Kidney epithelial cell (primary cell): ENCODE data around the gene LRRTM2. TPM values are rescaled to one million over a fixed set of nuclear protein-coding genes. Genes with fewer than 3 reads are reported as not detected.

Experiments used
- DNase-seq: peaks from one replicate; pipeline ENCODE4 v3.0.0-alpha.2; 2010; ENCODE audit warnings: low read depth
- H3K27me3 ChIP-seq: 2 replicates; pipeline ENCODE4 v1.6.0; 2011; ENCODE audit warnings: low read length; ENCODE audit not compliant: control insufficient read depth, insufficient read depth
- H3K36me3 ChIP-seq: 2 replicates; pipeline ENCODE4 v1.5.1; 2011; ENCODE audit warnings: low read length; ENCODE audit not compliant: control insufficient read depth, insufficient read depth
- H3K4me3 ChIP-seq: 2 replicates; pipeline ENCODE4 v1.5.1; 2011; ENCODE audit warnings: low read depth, mild to moderate bottlenecking, control low read depth, low read length
- total RNA-seq: library from RNA; depleted of rRNA; stranded (reverse); fragments of >200 nt; gene quantifications from 2 replicates; pipeline ENCODE4 v1.2.3, GENCODE V29; 2015
- TF ChIP-seq, protein P1 (sequence below): IDR thresholded peaks from 2 replicates; pipeline ENCODE4 v1.5.1; 2011; ENCODE audit warnings: mild to moderate bottlenecking, moderate library complexity, low read length, control low read depth, inconsistent platforms; ENCODE audit not compliant: insufficient read depth, poor library complexity, severe bottlenecking

Gene LRRTM2
- total RNA-seq, 1 donor from 2014 or later: 0.25 TPM

- Histone ChIP-seq H3K27me3 (no peaks in the 10 kb centered on the region), H3K4me3 (no peak overlapping the region), H3K36me3 (peaks cover 1% of the 10 kb centered on the region)
- TF ChIP-seq, protein P1, sequence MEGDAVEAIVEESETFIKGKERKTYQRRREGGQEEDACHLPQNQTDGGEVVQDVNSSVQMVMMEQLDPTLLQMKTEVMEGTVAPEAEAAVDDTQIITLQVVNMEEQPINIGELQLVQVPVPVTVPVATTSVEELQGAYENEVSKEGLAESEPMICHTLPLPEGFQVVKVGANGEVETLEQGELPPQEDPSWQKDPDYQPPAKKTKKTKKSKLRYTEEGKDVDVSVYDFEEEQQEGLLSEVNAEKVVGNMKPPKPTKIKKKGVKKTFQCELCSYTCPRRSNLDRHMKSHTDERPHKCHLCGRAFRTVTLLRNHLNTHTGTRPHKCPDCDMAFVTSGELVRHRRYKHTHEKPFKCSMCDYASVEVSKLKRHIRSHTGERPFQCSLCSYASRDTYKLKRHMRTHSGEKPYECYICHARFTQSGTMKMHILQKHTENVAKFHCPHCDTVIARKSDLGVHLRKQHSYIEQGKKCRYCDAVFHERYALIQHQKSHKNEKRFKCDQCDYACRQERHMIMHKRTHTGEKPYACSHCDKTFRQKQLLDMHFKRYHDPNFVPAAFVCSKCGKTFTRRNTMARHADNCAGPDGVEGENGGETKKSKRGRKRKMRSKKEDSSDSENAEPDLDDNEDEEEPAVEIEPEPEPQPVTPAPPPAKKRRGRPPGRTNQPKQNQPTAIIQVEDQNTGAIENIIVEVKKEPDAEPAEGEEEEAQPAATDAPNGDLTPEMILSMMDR: peak; percentile 53
- DNase-seq: no peak
Measured at GRCh38 chr5:138824924-138825863, 49.9 kb downstream of the LRRTM2 start.

GRCh38 chr5:138824516-138824915 lies 50.6 kb downstream of the LRRTM2 start:
- Histone ChIP-seq H3K4me3 (no peak overlapping the region), H3K27me3 (no peaks in the 10 kb centered on the region), H3K36me3 (peaks cover 1% of the 10 kb centered on the region)
- TF ChIP-seq, protein P1: no peak
- no peak for DNase-seq

DNA sequence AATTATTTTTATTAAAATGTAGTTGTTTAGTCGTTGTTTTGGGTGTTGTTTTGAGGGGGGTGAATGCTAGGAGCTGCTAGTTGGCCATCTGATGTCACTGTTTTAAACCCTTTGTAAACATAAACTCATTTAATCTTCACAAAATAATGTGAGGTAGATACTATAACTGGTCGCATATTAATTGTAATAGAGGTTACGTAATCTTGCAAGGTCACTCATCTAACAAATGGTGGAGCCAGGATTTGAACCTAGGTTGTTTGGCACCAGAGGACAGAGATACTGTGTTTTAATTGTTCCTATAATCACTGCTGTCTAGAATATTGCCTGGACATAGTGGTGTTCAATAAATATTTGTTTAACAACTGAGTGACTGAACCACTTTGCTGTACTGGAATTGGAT lies 54.4 kb downstream of the LRRTM2 start:
- DNase-seq: no peak
- Histone ChIP-seq H3K36me3 (no peaks in the 10 kb centered on the region), H3K27me3 (no peaks in the 10 kb centered on the region), H3K4me3 (no peak overlapping the region)
- TF ChIP-seq, protein P1: no peak

GRCh38 chr5:138819081-138819480 lies 56.1 kb downstream of the LRRTM2 start:
- no peaks in the 10 kb centered on the region for H3K27me3 ChIP-seq
- H3K36me3 ChIP-seq: no peaks in the 10 kb centered on the region
- no peak overlapping the region for H3K4me3 ChIP-seq
- TF ChIP-seq, protein P1: no peak
- DNase-seq: no peak

Other genes starting within 250 kb of the LRRTM2 start
- gene CTNNA1, start 121.9 kb downstream of the LRRTM2 start, total RNA-seq: 397 and 420 TPM in 2 replicates